GM19395 (cell line): ENCODE measurements around the gene FBH1.
A peak's percentile ranks its signal among the peaks of the same experiment; 100 is the strongest.
"Not testable (repeated sequence)": the region's sequence is repeated elsewhere in the genome, so short reads cannot be mapped to it uniquely, and the experiment has no call there.

Source experiments
- ATAC-seq: cut with Tn5 transposase; IDR thresholded peaks from one replicate; pipeline ENCODE4 v1.9.1; 2021; ENCODE audit warnings: mild to moderate bottlenecking, moderate library complexity; ENCODE audit not compliant: unreplicated experiment

Gene FBH1

DNA sequence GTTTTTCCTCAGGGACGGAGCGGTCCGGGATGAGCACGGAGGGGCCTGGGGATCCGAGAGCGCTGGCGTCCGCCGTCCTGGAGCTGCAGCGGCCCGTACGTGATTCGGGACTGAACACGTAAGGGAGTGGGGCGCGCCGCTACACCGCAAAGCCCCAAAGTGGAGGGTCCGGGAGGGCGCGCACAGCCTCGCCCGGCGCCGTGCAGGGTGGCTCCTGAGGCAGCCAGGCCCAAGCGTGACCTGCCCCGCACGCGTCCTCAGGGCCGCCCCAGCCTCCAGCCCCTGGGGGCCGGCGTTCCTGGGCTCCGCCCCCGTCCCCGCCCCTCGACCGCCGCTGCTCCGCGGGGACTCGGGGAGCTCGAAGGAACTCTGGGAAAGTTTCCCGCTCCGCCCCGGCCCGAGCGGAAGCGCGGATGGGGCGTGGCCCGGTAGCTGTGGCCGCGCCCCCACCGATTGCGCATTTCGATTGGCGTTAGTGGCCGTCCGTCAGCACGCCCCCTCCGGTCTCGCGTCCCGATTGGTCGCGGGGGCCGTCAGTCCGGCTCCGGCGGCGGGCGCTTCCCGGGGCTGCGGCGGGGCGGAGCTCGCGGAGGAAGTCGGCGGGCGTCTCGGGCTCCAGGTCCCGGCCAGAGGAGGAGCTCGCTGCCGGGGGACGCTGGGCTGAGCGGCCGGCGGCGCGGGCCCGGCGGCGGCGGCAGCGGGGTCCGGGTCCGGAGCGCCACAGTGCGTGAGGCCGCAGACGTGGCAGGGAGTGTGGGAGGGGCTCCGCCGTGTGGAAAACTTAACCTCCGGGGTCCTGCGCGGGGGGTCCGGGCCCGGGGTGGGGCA lies at the start of gene FBH1, which contains the start of gene ANKRD16:
Gene FBH1 (plus strand): TSS at position 620 of the 828 bp plus-strand sequence. CDS start 103 bp downstream, at position 723.
Gene ANKRD16 (minus strand): TSS at position 270 of the 828 bp plus-strand sequence. CDS start 539 bp downstream, outside the sequence.
- peak; percentile 86 for ATAC-seq

- peak; percentile 79 for ATAC-seq
These were observed 49.4 kb upstream of the FBH1 start for GRCh38 chr10:5840314-5841307.

GRCh38 chr10:5841965-5842364 lies 48.1 kb upstream of the FBH1 start:
- ATAC-seq = no peak

- ATAC-seq = no peak
These were observed 46.2 kb upstream of the FBH1 start for GRCh38 chr10:5843686-5844344.

- ATAC-seq = no peak
These were observed 45.5 kb upstream of the FBH1 start for GRCh38 chr10:5844345-5845055.

DNA sequence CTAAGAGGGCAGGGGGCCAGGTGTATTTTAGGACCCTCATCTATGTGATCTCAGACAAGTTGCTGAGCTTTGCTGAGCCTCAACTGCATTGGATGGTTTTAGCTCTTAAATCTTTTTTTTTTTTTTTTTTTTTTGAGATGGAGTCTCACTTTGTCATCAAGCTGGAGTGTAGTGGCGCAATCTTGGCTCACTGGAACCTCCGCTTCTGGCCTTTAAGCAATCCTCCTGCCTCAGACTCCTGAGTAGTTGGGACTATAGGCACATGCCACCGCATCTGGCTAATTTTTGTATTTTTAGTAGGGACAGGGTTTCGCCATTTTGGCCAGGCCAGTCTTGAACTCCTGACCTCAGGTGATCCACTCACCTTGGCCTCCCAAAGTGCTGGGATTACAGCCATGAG lies 43.4 kb upstream of the FBH1 start:
- ATAC-seq = not testable (repeated sequence)

DNA sequence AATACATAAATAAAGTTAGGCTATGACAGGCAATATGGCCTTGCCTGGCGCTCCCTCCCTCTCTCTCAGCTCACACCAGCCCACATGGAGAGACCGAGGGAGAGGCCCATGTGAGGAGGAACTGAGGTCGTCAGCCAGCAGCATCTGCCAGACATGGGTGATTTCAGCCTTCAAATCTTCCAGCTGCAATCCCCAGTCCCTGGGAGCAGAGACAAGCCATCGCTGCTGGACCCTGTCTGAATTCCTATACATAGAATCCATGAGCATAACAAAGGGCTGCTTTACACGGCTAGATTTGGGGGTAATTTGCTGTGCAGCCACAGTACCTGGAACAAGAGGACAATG lies 35.9 kb upstream of the FBH1 start:
- ATAC-seq = no peak

- ATAC-seq = no peak
These were observed 33.9 kb upstream of the FBH1 start for GRCh38 chr10:5855979-5856700.

DNA sequence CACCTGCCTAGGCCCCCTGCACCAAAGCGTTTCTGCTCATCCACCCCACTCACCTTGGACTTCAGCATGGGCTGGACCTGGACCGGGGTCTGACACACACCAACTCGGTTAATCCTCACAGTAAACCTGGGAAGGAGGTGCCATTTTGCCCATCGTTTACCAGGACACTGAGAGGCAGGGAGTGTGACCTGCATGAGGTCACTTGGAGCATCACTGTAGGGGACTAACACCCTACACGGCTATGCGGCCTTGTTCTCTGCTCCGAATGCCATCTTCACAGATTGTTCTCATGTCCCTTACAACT lies 33.4 kb upstream of the FBH1 start:
- no peak for ATAC-seq

- ATAC-seq = no peak
These were observed 31.2 kb upstream of the FBH1 start for GRCh38 chr10:5858811-5859210.

GRCh38 chr10:5860066-5860465 lies 30.0 kb upstream of the FBH1 start:
- ATAC-seq = no peak

GRCh38 chr10:5862360-5862961 lies 27.6 kb upstream of the FBH1 start:
- ATAC-seq = peak; percentile 97

DNA sequence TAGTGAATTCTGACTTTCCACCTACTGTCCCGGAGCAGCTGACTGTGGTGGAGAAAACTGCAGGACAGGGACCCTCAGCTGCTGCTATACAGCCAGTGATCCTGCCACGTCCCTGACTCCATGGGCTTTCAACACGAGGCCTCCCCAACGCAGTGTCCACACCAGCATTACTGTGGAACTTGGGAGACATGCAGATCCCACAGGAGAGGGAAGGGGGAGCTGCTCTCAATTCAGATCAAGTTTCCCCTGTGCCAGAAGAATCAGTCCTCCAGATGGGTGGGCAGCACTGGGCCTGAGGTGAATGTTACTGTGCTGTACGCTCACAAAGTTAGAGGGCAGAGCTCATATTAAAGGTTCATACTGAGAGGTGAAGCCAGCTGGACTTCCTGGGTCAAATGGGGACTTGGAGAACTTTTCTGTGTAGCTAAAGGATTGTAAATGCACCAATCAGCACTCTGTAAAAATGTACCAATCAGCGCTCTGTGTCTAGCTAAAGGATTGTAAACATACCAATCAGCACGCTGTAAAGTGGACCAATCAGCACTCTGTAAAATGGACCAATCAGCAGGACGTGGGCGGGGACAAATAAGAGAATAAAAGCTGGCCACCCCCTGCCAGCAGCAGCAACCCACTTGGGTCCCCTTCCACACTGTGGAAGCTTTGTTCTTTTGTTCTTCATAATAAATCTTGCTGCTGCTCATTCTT lies 26.9 kb upstream of the FBH1 start:
- not testable (repeated sequence) for ATAC-seq

DNA sequence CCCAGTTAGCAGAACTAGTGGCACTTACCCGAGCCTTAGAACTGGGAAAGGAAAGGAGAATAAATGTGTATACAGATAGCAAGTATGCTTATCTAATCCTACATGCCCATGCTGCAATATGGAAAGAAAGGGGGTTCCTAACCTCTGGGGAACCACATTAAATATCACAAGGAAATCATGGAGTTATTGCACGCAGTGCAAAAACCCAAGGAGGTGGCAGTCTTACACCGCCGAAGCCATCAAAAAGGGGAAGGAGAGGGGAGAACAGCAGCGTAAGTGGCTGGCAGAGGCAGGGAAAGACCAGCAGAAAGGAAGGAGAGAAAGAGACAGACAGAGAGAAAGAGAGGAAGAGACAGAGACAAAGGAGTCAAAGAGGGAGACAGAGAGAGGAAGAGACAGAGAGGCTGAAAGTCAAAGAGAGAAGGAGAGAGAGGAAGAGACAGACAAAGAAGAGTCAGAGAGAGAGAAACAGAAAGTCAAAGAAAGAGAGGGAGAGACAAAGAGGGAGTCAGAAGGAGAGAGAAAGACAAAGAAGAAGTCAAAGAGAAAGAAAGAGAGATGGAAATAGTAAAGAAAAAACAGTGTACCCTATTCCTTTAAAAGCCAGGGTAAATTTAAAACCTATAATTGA lies 23.5 kb upstream of the FBH1 start:
- not testable (repeated sequence) for ATAC-seq

DNA sequence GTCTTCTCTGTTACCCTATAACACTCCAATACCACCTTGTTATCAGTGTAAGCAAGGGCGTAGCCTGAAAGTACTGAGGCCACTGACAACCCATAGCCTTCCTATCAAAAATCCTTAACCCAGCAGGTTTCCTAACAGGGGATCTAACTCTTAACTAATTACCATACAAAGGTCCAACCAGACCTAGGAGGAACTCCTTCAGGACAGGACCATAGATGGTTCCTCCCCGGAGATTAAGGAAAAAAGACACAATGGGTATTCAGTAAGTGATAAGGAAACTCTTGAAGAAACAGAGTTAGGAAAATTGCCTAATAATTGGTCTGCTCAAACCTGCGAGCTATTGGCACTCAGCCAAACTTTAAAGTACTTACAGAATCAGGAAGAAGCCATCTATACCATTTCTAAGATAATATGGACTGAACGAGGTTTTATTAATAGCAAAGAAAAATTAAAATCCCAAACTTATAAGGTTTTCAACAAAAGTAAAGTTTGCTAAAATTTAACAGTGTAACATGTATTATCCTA lies 22.9 kb upstream of the FBH1 start:
- not testable (repeated sequence) for ATAC-seq

DNA sequence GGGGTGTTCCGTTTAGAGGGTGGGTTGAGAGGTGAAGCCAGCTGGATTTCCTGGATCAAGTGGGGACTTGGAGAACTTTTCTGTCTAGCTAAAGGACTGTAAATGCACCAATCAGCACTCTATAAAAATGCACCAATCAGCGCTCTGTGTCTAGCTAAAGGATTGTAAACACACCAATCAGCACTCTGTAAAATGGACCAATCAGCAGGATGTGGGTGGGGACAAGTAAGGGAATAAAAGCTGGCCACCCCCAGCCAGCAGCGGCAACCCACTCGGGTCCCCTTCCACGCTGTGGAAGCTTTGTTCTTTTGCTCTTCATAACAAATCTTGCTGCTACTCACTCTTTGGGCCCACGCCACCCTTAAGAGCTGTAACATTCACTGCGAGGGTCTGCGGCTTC lies 21.7 kb upstream of the FBH1 start:
- not testable (repeated sequence) for ATAC-seq

- ATAC-seq = no peak
These were observed 20.9 kb upstream of the FBH1 start for GRCh38 chr10:5869156-5869555.

DNA sequence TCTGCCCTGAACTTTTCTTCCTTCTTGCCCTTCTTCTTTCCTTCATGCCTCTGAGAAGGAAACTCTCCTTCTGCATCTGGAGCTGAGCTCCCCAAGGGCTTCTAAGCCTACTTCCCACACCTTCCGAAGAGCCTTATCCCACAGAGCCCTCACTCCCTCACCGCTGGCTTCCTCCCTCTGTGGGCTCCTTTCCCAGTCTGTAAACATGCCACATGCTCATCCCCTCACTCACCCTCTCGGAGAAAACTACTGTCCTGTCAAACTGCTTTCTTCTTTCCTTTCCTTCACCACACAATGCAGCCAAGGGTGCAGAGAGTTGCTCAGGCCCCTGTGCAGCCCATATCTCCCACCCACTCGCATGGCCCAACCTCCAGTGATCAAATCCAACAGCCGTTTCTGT lies 18.4 kb upstream of the FBH1 start:
- ATAC-seq = no peak
